ENCODE measurements around the gene ZNF595. TPM values are rescaled to one million over a fixed set of nuclear protein-coding genes. Genes with fewer than 3 reads are reported as not detected.
A peak's percentile ranks its signal among the peaks of the same experiment; 100 is the strongest.
"Not testable (repeated sequence)": the region's sequence is repeated elsewhere in the genome, so short reads cannot be mapped to it uniquely, and the experiment has no call there.

ZNF595 gene
- total RNA-seq, 1 donor from 2014 or later, result 5.2 TPM

DNA sequence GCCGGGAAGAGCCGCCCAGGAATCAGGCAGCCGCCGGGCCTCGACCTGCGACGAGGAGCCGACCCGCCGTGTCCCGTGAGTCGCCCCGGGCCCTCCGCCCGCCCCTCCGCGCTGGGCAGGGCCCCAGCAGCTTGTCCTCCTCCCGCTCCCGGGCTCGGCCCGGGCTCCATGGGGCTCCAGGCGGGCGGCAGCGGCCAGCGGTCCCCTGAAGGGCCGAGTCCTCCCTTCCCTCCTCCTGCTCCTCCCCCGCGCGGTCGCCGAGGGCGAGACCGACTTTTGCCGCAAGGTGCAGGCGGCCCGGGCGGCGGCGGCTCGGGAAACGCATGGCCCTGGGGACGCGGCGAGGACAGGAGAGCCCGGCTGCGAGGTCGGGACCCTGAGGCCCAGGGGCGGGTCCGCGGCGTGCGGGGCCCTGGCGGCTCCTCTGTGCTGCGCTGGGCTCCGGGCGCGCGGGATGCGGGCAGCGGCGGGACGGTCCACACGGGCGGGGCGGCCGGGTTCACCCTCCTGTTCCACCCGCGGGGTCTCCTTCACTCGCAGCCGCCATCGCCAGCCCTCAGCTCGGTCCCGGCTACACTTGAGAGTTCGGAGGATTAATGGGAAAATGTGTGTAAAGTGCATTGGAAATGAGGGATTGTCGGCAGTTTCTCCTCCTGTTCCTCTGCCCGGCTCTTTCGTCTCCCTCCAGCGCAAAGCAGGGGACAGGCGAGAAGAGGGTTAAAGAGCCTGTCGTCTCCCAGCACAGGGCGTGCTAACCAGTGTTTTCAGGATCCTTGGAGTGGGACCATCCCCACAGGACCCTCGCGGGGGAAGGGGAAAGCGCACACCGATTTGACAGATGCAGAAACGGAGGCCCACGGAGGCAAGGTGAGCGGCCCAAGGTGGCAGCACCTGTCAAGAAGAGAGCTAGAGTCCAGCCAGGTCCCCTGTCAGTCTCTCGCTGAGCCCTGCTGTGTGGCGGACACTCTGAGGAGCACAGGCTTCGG lies 54.6 kb downstream of the ZNF595 start:
- intact Hi-C loops (cut with micrococcal nuclease), result no loop called here
- no peaks in the 10 kb centered on the region for H3K4me1 Mint-ChIP-seq (ENCODE audit: low read depth)
- peaks cover 75% of the 10 kb centered on the region for H3K9me3 Mint-ChIP-seq
- no peak overlapping the region for H3K4me3 Mint-ChIP-seq (ENCODE audit: low read depth)
- H3K36me3 Mint-ChIP-seq (ENCODE audit: low read depth), result peaks cover 11% of the 10 kb centered on the region
- no peak for DNase-seq (ENCODE audit: low spot score)
- no peak overlapping the region for H3K27ac Mint-ChIP-seq
- peaks cover 11% of the 10 kb centered on the region for H3K27me3 Mint-ChIP-seq (ENCODE audit: low read depth)

DNA sequence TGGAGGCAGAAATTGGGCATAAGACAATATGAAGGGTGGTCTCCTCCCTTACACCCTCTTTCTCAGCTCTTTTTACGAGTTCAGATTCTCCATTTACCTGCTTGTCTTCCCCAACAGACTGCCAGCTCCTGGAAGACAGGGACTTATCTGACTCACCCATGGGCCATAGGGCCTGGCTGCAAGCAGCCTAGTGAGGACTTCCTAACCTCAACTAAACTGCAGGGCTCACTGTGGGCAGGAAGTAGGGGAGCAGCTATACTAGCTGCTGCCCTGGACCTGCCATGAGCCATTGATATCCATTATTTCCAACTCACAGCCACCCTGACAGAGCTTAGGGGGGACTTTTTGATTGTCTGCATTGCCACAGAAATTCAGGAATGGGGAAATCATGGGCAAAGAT lies 59.6 kb downstream of the ZNF595 start:
- no peak for DNase-seq (ENCODE audit: low spot score)
- Mint-ChIP-seq H3K4me1 (ENCODE audit: low read depth) (peaks cover 3% of the 10 kb centered on the region), H3K27ac (no peak overlapping the region), H3K9me3 (peaks cover 81% of the 10 kb centered on the region), H3K36me3 (ENCODE audit: low read depth) (peaks cover 16% of the 10 kb centered on the region), H3K27me3 (ENCODE audit: low read depth) (peaks cover 5% of the 10 kb centered on the region), H3K4me3 (ENCODE audit: low read depth) (no peak overlapping the region)
- intact Hi-C loops (cut with micrococcal nuclease), result no loop called here

DNA sequence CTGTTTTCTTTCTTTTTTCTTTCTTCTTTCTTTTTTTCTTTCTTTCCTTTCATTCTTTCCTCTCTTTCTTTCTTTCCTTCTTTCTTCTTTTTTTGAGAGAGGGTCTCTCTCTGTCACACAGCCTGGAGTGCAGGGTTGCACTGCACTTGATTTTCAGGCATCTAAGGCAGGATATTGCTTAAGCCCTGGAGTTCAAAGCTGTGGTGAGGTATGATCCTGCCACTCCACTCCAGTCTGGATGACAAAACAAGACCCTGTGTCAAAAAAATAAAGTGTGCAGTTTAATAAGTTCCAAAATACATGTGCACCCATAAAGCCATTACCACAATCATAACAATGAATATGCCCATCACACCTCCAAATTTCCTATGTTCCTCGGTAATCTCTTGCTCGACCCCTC lies 60.6 kb downstream of the ZNF595 start:
- no peak for DNase-seq (ENCODE audit: low spot score)
- intact Hi-C loops (cut with micrococcal nuclease), result no loop called here
- peaks cover 3% of the 10 kb centered on the region for H3K4me1 Mint-ChIP-seq (ENCODE audit: low read depth)
- H3K4me3 Mint-ChIP-seq (ENCODE audit: low read depth), result no peak overlapping the region
- H3K9me3 Mint-ChIP-seq, result peaks cover 72% of the 10 kb centered on the region
- peaks cover 3% of the 10 kb centered on the region for H3K27me3 Mint-ChIP-seq (ENCODE audit: low read depth)
- no peak overlapping the region for H3K27ac Mint-ChIP-seq
- peaks cover 11% of the 10 kb centered on the region for H3K36me3 Mint-ChIP-seq (ENCODE audit: low read depth)

DNA sequence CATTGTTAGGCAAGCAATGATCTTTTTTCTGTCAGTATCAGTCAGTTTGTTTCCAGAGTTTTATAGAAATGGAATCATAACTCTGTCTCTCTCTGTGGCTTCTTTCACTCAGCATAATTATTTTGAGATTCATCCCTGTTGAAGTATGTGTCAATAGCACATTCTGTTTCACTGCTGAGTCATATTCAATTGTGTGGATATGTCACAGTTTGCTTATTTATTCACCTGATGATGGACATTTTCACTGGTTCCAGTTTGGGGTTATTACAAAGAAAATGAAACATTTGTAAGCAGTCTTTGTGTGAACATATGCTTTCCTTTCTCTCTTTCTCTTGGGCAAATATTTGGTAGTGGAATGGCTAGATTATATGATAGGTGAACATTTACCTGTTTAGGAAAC lies 61.0 kb downstream of the ZNF595 start:
- H3K27ac Mint-ChIP-seq, result no peak overlapping the region
- H3K27me3 Mint-ChIP-seq (ENCODE audit: low read depth), result peaks cover 1% of the 10 kb centered on the region

DNA sequence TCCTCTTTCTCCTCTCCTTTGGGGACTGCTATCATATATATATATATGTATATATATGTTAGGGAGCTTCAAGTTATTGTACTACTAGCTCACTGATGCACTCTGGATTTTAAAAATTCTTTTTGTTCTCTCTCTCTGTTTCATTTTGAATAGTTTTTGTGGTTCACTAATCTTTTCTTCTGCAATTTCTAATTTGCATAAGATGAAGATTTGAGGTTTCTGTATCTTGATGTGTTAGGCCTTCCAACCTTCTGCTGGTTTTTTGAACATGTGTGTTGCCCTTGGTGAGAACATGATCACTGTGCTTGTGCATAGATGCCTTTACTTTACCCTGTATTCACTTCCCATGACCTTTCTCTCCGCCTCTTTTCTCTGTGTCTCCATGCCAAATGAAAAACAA lies 63.4 kb downstream of the ZNF595 start:
- peaks cover 13% of the 10 kb centered on the region for H3K4me1 Mint-ChIP-seq (ENCODE audit: low read depth)
- intact Hi-C loops (cut with micrococcal nuclease), result no loop called here
- no peak for DNase-seq (ENCODE audit: low spot score)
- H3K27ac Mint-ChIP-seq, result no peak overlapping the region
- H3K27me3 Mint-ChIP-seq (ENCODE audit: low read depth), result no peaks in the 10 kb centered on the region
- peaks cover 55% of the 10 kb centered on the region for H3K9me3 Mint-ChIP-seq
- peaks cover 14% of the 10 kb centered on the region for H3K36me3 Mint-ChIP-seq (ENCODE audit: low read depth)
- no peak overlapping the region for H3K4me3 Mint-ChIP-seq (ENCODE audit: low read depth)

More for the DNA sequence above, 61.0 kb downstream of the ZNF595 start:
- Mint-ChIP-seq H3K4me1 (ENCODE audit: low read depth) (peaks cover 3% of the 10 kb centered on the region), H3K36me3 (ENCODE audit: low read depth) (peaks cover 7% of the 10 kb centered on the region), H3K9me3 (peaks cover 68% of the 10 kb centered on the region), H3K4me3 (ENCODE audit: low read depth) (no peak overlapping the region)
- DNase-seq (ENCODE audit: low spot score), result no peak
- intact Hi-C loops (cut with micrococcal nuclease), result no loop called here

DNA sequence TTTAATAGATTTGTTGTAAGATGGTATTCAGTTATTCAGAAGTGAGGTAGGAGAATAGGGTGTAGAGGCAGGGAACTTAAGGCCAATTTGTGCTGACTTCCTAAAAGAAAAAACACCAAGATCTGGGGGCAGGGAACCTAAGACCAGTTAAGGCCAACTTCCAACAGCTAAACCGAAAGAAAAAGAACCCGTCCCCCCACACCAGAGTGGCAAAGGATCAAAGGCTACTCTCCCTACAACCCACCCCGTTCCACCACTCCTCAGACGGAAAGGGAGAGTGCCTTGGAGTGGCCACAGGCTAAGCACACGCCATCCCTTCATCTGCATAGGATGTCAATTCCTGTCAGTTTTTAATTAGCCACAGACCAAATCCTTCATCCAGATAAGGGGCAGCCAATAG lies 67.5 kb downstream of the ZNF595 start:
- intact Hi-C loops (cut with micrococcal nuclease), result no loop called here
- H3K27ac Mint-ChIP-seq, result no peak overlapping the region
- peaks cover 46% of the 10 kb centered on the region for H3K36me3 Mint-ChIP-seq (ENCODE audit: low read depth)
- peaks cover 22% of the 10 kb centered on the region for H3K4me1 Mint-ChIP-seq (ENCODE audit: low read depth)
- DNase-seq (ENCODE audit: low spot score), result no peak
- peaks cover 48% of the 10 kb centered on the region for H3K9me3 Mint-ChIP-seq
- no peak overlapping the region for H3K4me3 Mint-ChIP-seq (ENCODE audit: low read depth)
- H3K27me3 Mint-ChIP-seq (ENCODE audit: low read depth), result no peaks in the 10 kb centered on the region

DNA sequence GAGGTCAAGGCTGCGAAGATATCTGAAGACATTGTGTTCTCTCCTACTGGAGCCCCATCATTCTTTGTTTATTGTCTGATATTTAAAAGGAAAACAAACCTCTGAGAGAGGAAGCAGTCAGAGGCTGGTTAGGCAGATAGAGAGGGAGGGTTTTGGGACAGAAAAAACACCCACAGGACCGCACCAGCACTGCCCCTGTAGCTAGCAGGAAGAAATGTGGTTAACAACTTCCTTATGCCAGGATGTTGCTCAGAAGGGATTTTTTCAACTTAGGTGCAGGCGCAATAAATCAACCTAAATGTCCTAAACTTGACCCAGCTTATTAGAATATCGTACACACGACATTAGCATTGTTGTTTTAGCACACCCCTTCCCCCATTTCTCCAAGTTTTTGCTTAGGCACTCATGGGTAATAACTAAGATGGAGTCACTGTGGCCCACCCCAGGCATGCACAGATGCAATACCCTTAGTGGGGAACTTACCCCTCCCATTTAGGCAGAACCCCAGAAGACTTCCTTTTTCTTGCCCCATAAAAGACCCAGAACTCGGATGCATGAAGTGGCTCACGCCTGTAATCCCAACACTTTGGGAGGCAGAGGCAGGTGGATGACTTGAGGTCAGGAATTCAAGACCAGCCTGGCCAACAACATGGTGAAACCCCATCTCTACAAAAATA lies 68.4 kb downstream of the ZNF595 start:
- H3K27ac Mint-ChIP-seq, result peak overlapping the region; percentile 42
- peaks cover 54% of the 10 kb centered on the region for H3K36me3 Mint-ChIP-seq (ENCODE audit: low read depth)
- no peaks in the 10 kb centered on the region for H3K27me3 Mint-ChIP-seq (ENCODE audit: low read depth)
- no peak for DNase-seq (ENCODE audit: low spot score)
- peak overlapping the region; percentile 45 for H3K4me3 Mint-ChIP-seq (ENCODE audit: low read depth)
- peaks cover 25% of the 10 kb centered on the region for H3K4me1 Mint-ChIP-seq (ENCODE audit: low read depth)
- intact Hi-C loops (cut with micrococcal nuclease), result no loop called here
- peaks cover 44% of the 10 kb centered on the region for H3K9me3 Mint-ChIP-seq

DNA sequence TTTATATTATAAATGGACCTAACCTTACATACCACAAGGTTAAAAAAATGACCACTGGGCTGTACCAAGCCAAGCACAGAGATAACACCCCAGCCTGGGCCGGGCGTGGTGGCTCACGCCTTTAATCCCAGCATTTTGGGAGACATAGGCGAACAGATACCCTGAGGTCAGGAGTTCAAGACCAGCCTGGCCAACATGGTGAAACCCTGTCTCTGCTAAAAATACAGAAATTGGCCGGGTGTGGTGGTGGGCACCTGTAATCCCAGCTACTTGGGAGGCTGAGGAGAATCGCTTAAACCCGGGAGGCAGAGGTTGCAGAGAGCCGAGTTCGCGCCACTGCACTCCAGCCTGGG lies 70.8 kb downstream of the ZNF595 start:
- Mint-ChIP-seq H3K36me3 (ENCODE audit: low read depth) (peaks cover 54% of the 10 kb centered on the region), H3K4me3 (ENCODE audit: low read depth) (peak overlapping the region; percentile 96), H3K27ac (peak overlapping the region; percentile 97), H3K9me3 (peaks cover 37% of the 10 kb centered on the region), H3K4me1 (ENCODE audit: low read depth) (peaks cover 24% of the 10 kb centered on the region)
- H3K27me3 Mint-ChIP-seq (ENCODE audit: low read depth); DNase-seq (ENCODE audit: low spot score): not testable (repeated sequence)
- intact Hi-C loops (cut with micrococcal nuclease), result loop anchor here (2.0 kb wide), 1 partner anchor 213 kb away; the partner anchor contains the start of gene ZNF141

DNA sequence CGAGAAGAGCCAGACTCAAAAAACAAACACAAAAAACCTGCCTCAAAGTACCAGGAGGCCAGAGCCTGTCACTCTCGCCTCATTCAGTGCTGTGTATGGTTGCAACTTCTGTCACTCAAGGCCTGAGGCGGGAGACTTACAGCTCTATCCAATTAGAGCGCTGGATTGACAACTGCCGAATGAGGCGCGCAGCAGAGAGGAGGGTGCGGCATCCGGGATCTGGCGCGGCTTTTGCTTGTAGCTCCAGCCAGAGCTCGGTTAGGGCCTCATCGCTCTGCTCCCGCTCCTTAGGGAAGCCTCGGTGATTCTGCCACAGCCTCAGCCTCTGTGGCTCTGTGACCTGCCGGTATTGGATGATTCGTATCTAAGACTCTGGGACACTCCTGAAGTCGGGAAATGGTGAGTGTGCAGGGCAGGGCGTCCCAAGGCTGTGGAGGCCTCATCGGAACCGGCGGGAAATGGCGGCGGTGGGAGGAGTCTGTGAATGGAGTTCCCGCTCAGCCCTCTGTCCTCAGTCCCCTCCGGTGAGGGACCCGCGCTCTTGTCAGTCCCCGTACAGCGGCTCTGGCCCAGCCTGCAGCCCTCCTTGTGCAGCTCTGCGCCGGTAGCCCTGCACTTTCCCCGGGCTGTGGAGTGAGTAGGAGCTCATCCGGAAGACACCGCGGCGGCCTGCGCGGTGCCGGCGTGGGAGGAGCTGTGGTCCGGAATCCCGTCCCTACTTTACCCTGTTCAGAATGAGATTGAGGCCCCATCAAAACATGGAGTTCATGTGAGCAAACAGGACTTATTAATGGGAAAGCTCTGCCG lies 71.4 kb downstream of the ZNF595 start, which contains the start of gene ZNF718:
TSS of gene ZNF718 (plus strand) at position 227 of the 807 bp plus-strand sequence. CDS start at position 397, 170 bp downstream.
- intact Hi-C loops (cut with micrococcal nuclease), result loop anchor here (2.0 kb wide), 1 partner anchor 212 kb away; the partner anchor contains the start of gene ZNF141
- DNase-seq (ENCODE audit: low spot score), result peak; percentile 93
- peaks cover 24% of the 10 kb centered on the region for H3K4me1 Mint-ChIP-seq (ENCODE audit: low read depth)
- peak within 1 kb of the TSS; percentile 97 for H3K27ac Mint-ChIP-seq
- peaks cover 37% of the 10 kb centered on the region for H3K9me3 Mint-ChIP-seq
- H3K36me3 Mint-ChIP-seq (ENCODE audit: low read depth), result peaks cover 54% of the 10 kb centered on the region
- no peaks in the 10 kb centered on the region for H3K27me3 Mint-ChIP-seq (ENCODE audit: low read depth)
- H3K4me3 Mint-ChIP-seq (ENCODE audit: low read depth), result peak within 1 kb of the TSS; percentile 96

DNA sequence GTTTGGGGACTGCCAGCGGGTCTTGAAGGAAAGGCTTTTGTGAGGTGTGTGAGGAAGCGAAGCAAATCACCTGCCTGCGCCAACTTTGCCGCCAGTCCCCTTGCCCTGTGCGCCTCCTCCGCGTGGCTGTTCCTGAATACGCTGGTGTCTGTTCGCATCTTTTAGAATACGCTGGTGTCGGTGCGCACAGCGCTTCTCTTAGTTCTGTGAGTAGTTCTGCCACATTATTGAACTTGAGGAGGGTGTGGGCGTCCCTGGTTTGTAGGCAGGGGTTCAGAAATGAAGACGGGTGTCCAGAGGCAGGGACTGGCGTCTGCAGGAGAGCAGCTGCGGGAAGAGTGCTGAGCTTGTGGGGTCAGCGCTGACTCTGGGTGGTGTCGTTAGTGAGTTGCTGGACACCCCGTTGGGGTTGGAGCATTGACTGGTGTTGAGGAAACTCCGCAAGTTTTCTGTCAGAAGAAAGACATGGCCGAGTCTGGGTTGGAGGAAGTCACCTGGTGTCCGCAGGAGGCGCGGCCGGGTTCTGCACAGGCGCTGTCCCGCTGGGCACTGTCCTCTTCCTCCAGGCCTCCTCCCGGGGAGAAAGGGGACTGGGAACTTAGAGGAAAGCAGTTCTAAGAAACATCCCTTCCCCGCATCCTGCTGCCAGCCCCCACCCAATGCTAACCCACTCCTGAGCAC lies 72.1 kb downstream of the ZNF595 start:
- DNase-seq (ENCODE audit: low spot score), result peak; percentile 23
- H3K9me3 Mint-ChIP-seq, result peaks cover 37% of the 10 kb centered on the region
- peak overlapping the region; percentile 96 for H3K4me3 Mint-ChIP-seq (ENCODE audit: low read depth)
- H3K36me3 Mint-ChIP-seq (ENCODE audit: low read depth), result peaks cover 54% of the 10 kb centered on the region
- H3K4me1 Mint-ChIP-seq (ENCODE audit: low read depth), result peaks cover 24% of the 10 kb centered on the region
- peak overlapping the region; percentile 97 for H3K27ac Mint-ChIP-seq
- H3K27me3 Mint-ChIP-seq (ENCODE audit: low read depth), result no peaks in the 10 kb centered on the region
- intact Hi-C loops (cut with micrococcal nuclease), result loop anchor here (2.0 kb wide), 1 partner anchor 212 kb away; the partner anchor contains the start of gene ZNF141

DNA sequence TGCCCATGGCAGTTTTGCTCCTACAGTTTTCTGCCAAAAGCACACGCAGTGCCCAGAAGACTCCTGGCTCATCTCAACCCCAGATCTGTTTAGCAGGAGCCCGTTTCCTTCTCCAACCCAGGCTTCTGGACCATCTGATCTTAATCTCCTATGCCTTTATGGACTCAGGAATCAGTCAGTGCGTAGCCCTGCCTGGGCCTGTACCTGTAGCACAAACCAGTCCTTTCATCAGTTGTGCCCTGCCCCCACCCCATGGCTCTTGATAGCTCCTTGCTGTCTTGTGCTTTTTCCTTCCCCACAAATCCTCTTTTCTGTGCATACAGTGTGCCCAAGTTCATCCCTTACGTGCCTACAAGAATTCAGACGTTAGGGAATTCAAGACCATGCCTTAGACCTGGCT lies 72.7 kb downstream of the ZNF595 start:
- no peaks in the 10 kb centered on the region for H3K27me3 Mint-ChIP-seq (ENCODE audit: low read depth)
- intact Hi-C loops (cut with micrococcal nuclease), result loop anchor here (2.0 kb wide), 1 partner anchor 211 kb away; the partner anchor contains the start of gene ZNF141
- peak overlapping the region; percentile 97 for H3K27ac Mint-ChIP-seq
- peaks cover 52% of the 10 kb centered on the region for H3K36me3 Mint-ChIP-seq (ENCODE audit: low read depth)
- H3K4me1 Mint-ChIP-seq (ENCODE audit: low read depth), result peaks cover 20% of the 10 kb centered on the region
- H3K4me3 Mint-ChIP-seq (ENCODE audit: low read depth), result peak overlapping the region; percentile 96
- H3K9me3 Mint-ChIP-seq, result peaks cover 34% of the 10 kb centered on the region
- DNase-seq (ENCODE audit: low spot score), result no peak

DNA sequence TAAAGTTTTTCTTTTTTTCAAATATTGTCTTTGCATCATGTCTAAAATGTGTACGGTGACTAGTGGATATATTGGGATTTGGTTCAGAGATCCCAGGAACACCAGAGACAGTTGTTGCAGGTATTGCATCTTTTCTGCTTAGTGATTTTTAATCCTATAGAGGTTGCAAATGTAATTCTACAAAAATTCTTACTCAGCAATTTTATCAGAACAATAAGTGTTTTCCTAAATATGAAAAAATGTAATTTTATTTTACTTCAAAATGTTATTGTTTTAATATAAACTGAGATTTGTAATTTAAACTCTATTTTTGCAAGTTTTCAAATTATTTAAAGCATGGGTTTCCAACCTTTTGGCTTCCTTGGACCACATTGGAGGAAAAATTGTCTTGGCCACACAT lies 79.4 kb downstream of the ZNF595 start:
- no peaks in the 10 kb centered on the region for H3K27me3 Mint-ChIP-seq (ENCODE audit: low read depth)
- no peak overlapping the region for H3K4me3 Mint-ChIP-seq (ENCODE audit: low read depth)
- H3K9me3 Mint-ChIP-seq, result peaks cover 28% of the 10 kb centered on the region
- H3K36me3 Mint-ChIP-seq (ENCODE audit: low read depth), result peaks cover 44% of the 10 kb centered on the region
- no peaks in the 10 kb centered on the region for H3K4me1 Mint-ChIP-seq (ENCODE audit: low read depth)
- no peak overlapping the region for H3K27ac Mint-ChIP-seq
- intact Hi-C loops (cut with micrococcal nuclease), result no loop called here
- DNase-seq (ENCODE audit: low spot score), result no peak

All from activated T-helper 2 cell treated with anti-CD3 and anti-CD28 coated beads, Interferon-gamma antibody, Interleukin-2, Interleukin-4, amounts not matched to agents 10 μg/mL and 5 μg/mL and 100 μg/mL, durations not matched to agents 14 hours and 24 hours and 36 hours (primary cell).